PC-9 (cell line): ENCODE measurements around the gene MYOC.

Source experiments
- EZH2 ChIP-seq: fragments of 200-600 bp; sonication (generic); IDR thresholded peaks from 2 replicates; pipeline ENCODE4 v1.8.0; 2017; ENCODE audit warnings: antibody characterized with exemption, low read depth
- TF ChIP-seq, protein P1 (sequence below): fragments of 200-600 bp; sonication (generic); conservative IDR thresholded peaks from 2 replicates; pipeline ENCODE4 v1.6.1; 2017; ENCODE audit warnings: mixed run types, antibody characterized with exemption, mild to moderate bottlenecking, moderate library complexity

- TF ChIP-seq EZH2, result no peak
- TF ChIP-seq, protein P1, sequence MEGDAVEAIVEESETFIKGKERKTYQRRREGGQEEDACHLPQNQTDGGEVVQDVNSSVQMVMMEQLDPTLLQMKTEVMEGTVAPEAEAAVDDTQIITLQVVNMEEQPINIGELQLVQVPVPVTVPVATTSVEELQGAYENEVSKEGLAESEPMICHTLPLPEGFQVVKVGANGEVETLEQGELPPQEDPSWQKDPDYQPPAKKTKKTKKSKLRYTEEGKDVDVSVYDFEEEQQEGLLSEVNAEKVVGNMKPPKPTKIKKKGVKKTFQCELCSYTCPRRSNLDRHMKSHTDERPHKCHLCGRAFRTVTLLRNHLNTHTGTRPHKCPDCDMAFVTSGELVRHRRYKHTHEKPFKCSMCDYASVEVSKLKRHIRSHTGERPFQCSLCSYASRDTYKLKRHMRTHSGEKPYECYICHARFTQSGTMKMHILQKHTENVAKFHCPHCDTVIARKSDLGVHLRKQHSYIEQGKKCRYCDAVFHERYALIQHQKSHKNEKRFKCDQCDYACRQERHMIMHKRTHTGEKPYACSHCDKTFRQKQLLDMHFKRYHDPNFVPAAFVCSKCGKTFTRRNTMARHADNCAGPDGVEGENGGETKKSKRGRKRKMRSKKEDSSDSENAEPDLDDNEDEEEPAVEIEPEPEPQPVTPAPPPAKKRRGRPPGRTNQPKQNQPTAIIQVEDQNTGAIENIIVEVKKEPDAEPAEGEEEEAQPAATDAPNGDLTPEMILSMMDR, result no peak
These were observed 62.5 kb downstream of the MYOC start for GRCh38 chr1:171590022-171590421.
